NT2/D1 (cell line): ENCODE data around the gene TOX3.

Source experiments
- DNase-seq: peaks from one replicate; pipeline ENCODE4 v3.0.0-alpha.2; 2011; ENCODE audit warnings: low read depth, low spot score
- H3K27me3 ChIP-seq: 2 replicates; pipeline ENCODE4 v1.6.0; 2011; ENCODE audit warnings: mild to moderate bottlenecking; ENCODE audit not compliant: insufficient read length, insufficient read depth
- H3K36me3 ChIP-seq: 2 replicates; pipeline ENCODE4 v1.6.1; 2011; ENCODE audit warnings: mild to moderate bottlenecking, low read length, mixed read lengths; ENCODE audit not compliant: insufficient read depth, insufficient read length
- H3K4me1 ChIP-seq: 2 replicates; pipeline ENCODE4 v1.5.1; 2011; ENCODE audit not compliant: insufficient read depth, insufficient read length
- H3K4me3 ChIP-seq: 2 replicates; pipeline ENCODE4 v1.5.1; 2011; ENCODE audit warnings: low read depth; ENCODE audit not compliant: insufficient read length
- H3K9ac ChIP-seq: 2 replicates; pipeline ENCODE4 v1.6.0; 2011; ENCODE audit warnings: low read depth; ENCODE audit not compliant: insufficient read length
- H3K9me3 ChIP-seq: 2 replicates; pipeline ENCODE4 v1.5.1; 2011; ENCODE audit warnings: mild to moderate bottlenecking, low read length; ENCODE audit not compliant: insufficient read depth
- SUZ12 ChIP-seq: IDR thresholded peaks from 2 replicates; pipeline ENCODE4 v1.6.1; 2011; ENCODE audit not compliant: insufficient read length, insufficient read depth; ENCODE audit errors: extremely low read depth
- YY1 ChIP-seq: IDR thresholded peaks from 2 replicates; pipeline ENCODE4 v1.6.1; 2011; ENCODE audit not compliant: insufficient read length, insufficient read depth
- ZNF274 ChIP-seq: IDR thresholded peaks from 2 replicates; pipeline ENCODE4 v1.6.1; 2011; ENCODE audit warnings: mild to moderate bottlenecking, low read depth, low read length

TOX3 gene

GRCh38 chr16:52553322-52553721 is 6.4 kb upstream of the TOX3 start:
- peaks cover 11% of the 10 kb centered on the region; the same call in 1 of the 2 replicates for H3K9me3 ChIP-seq
- H3K36me3 ChIP-seq, result no peaks in the 10 kb centered on the region
- H3K27me3 ChIP-seq, result peaks cover 9% of the 10 kb centered on the region
- no peak for DNase-seq
- TF ChIP-seq YY1 (no peak), ZNF274 (no peak), SUZ12 (no peak)
- H3K4me1 ChIP-seq, result peaks cover 3% of the 10 kb centered on the region
- no peak overlapping the region for H3K4me3 ChIP-seq
- no peak overlapping the region for H3K9ac ChIP-seq

GRCh38 chr16:52552643-52553042 is 5.7 kb upstream of the TOX3 start:
- Histone ChIP-seq H3K4me1 (peaks cover 3% of the 10 kb centered on the region), H3K9ac (no peak overlapping the region), H3K9me3 (peaks cover 11% of the 10 kb centered on the region; the same call in 1 of the 2 replicates), H3K4me3 (no peak overlapping the region), H3K27me3 (peaks cover 16% of the 10 kb centered on the region), H3K36me3 (no peaks in the 10 kb centered on the region)
- no peak for DNase-seq
- TF ChIP-seq ZNF274, result no peak
- TF ChIP-seq SUZ12, result no peak
- TF ChIP-seq YY1, result no peak

GRCh38 chr16:52549011-52549692 is 2.2 kb upstream of the TOX3 start:
- TF ChIP-seq YY1, result no peak
- TF ChIP-seq ZNF274, result no peak
- TF ChIP-seq SUZ12, result no peak
- Histone ChIP-seq H3K4me3 (no peak overlapping the region), H3K9me3 (no peaks in the 10 kb centered on the region), H3K27me3 (peaks cover 24% of the 10 kb centered on the region), H3K4me1 (peaks cover 5% of the 10 kb centered on the region), H3K36me3 (no peaks in the 10 kb centered on the region), H3K9ac (no peak overlapping the region)
- no peak for DNase-seq

GRCh38 chr16:52548261-52549010 is 1.5 kb upstream of the TOX3 start:
- DNase-seq, result no peak
- TF ChIP-seq YY1 (no peak), ZNF274 (no peak), SUZ12 (no peak)
- H3K4me1 ChIP-seq, result peaks cover 5% of the 10 kb centered on the region
- H3K9me3 ChIP-seq, result no peaks in the 10 kb centered on the region
- H3K9ac ChIP-seq, result no peak overlapping the region
- peaks cover 27% of the 10 kb centered on the region for H3K27me3 ChIP-seq
- no peaks in the 10 kb centered on the region for H3K36me3 ChIP-seq
- H3K4me3 ChIP-seq, result no peak overlapping the region

- peak overlapping the region; percentile 54 for H3K4me3 ChIP-seq
- H3K4me1 ChIP-seq, result peaks cover 5% of the 10 kb centered on the region
- TF ChIP-seq YY1, result no peak
- no peak for TF ChIP-seq ZNF274
- no peak for TF ChIP-seq SUZ12
- H3K27me3 ChIP-seq, result peaks cover 27% of the 10 kb centered on the region
- H3K36me3 ChIP-seq, result no peaks in the 10 kb centered on the region
- no peak for DNase-seq
- H3K9ac ChIP-seq, result no peak overlapping the region
- H3K9me3 ChIP-seq, result no peaks in the 10 kb centered on the region
Observed at GRCh38 chr16:52547834-52548215, 882 bp upstream of the TOX3 start.

- DNase-seq, result no peak
- no peaks in the 10 kb centered on the region for H3K9me3 ChIP-seq
- peaks cover 27% of the 10 kb centered on the region for H3K27me3 ChIP-seq
- no peaks in the 10 kb centered on the region for H3K36me3 ChIP-seq
- TF ChIP-seq ZNF274 (no peak), YY1 (no peak), SUZ12 (no peak)
- peak overlapping the region; percentile 84 for H3K9ac ChIP-seq
- peaks cover 5% of the 10 kb centered on the region for H3K4me1 ChIP-seq
- H3K4me3 ChIP-seq, result peak overlapping the region; percentile 77
Observed at GRCh38 chr16:52546291-52547003, 496 bp downstream of the TOX3 start.

- H3K27me3 ChIP-seq, result peaks cover 27% of the 10 kb centered on the region
- TF ChIP-seq ZNF274 (no peak), YY1 (no peak), SUZ12 (no peak)
- no peak for DNase-seq
- H3K4me3 ChIP-seq, result peak overlapping the region; percentile 77
- H3K9me3 ChIP-seq, result no peaks in the 10 kb centered on the region
- peak overlapping the region; percentile 84 for H3K9ac ChIP-seq
- H3K4me1 ChIP-seq, result peaks cover 5% of the 10 kb centered on the region
- no peaks in the 10 kb centered on the region for H3K36me3 ChIP-seq
Observed at GRCh38 chr16:52545898-52546266, 1.1 kb downstream of the TOX3 start.
